Measurements from ENCODE around the gene COQ5.
"Not testable (repeated sequence)": the region's sequence is repeated elsewhere in the genome, so short reads cannot be mapped to it uniquely, and the experiment has no call there.

COQ5 gene

GRCh38 chr12:120528861-120529525 is at the start of gene COQ5:
Gene COQ5, minus strand, starts transcription at chr12:120529158. Its CDS starts 17 bp downstream, at chr12:120529141.
- peak; percentile 87 for DNase-seq

GRCh38 chr12:120574106-120574505 is 45.1 kb upstream of the COQ5 start:
- DNase-seq: no peak

- no peak for DNase-seq
Observed at GRCh38 chr12:120573560-120573959, 44.6 kb upstream of the COQ5 start.

GRCh38 chr12:120571299-120571698 is 42.3 kb upstream of the COQ5 start:
- no peak for DNase-seq

GRCh38 chr12:120563495-120563894 is 34.5 kb upstream of the COQ5 start:
- DNase-seq: no peak

GRCh38 chr12:120562906-120563305 is 33.9 kb upstream of the COQ5 start:
- no peak for DNase-seq

GRCh38 chr12:120557589-120557988 is 28.6 kb upstream of the COQ5 start:
- no peak for DNase-seq

- DNase-seq: no peak
Observed at GRCh38 chr12:120554678-120555077, 25.7 kb upstream of the COQ5 start.

- DNase-seq: no peak
Observed at GRCh38 chr12:120546050-120546386, 17.1 kb upstream of the COQ5 start.

GRCh38 chr12:120544691-120545090 is 15.7 kb upstream of the COQ5 start:
- no peak for DNase-seq

- no peak for DNase-seq
Observed at GRCh38 chr12:120542166-120542565, 13.2 kb upstream of the COQ5 start.

- DNase-seq: no peak
Observed at GRCh38 chr12:120540445-120540844, 11.5 kb upstream of the COQ5 start.

GRCh38 chr12:120539303-120539702 is 10.3 kb upstream of the COQ5 start:
- DNase-seq: peak; percentile 13

- DNase-seq: no peak
Observed at GRCh38 chr12:120538281-120539156, 9.6 kb upstream of the COQ5 start.

GRCh38 chr12:120537856-120538220 is 8.9 kb upstream of the COQ5 start:
- no peak for DNase-seq

GRCh38 chr12:120536064-120536791 is 7.3 kb upstream of the COQ5 start:
- peak; percentile 26 for DNase-seq

- peak; percentile 61 for DNase-seq
Observed at GRCh38 chr12:120534703-120535655, 6.0 kb upstream of the COQ5 start.

- DNase-seq: peak; percentile 72
Observed at GRCh38 chr12:120534203-120534702, 5.3 kb upstream of the COQ5 start, which contains the start of gene RNF10. Gene RNF10, plus strand, starts transcription at chr12:120534356. Its CDS starts 456 bp downstream, at chr12:120534812.

GRCh38 chr12:120532701-120533238 is 3.8 kb upstream of the COQ5 start:
- no peak for DNase-seq

GRCh38 chr12:120530418-120530761 is 1.4 kb upstream of the COQ5 start:
- not testable (repeated sequence) for DNase-seq

GRCh38 chr12:120529641-120530417 is 871 bp upstream of the COQ5 start:
- no peak for DNase-seq

Data from activated naive CD4-positive, alpha-beta T cell treated with Interleukin-2 at 50 U/mL for 16 hours (primary cell).